ENCODE measurements around the gene GPR158. TPM values are rescaled to one million over a fixed set of nuclear protein-coding genes. Genes with fewer than 3 reads are reported as not detected.

Gene GPR158
- total and polyA plus RNA-seq, 2 donors from 2014 or later: 0.09 to 0.22 TPM

GRCh38 chr10:25615926-25616325, 441.1 kb downstream of the GPR158 start:
- H3K9ac ChIP-seq (ENCODE audit: low read length in 3 of 3): no peak overlapping the region
- TF ChIP-seq CTCF (IDR thresholded peaks at IDR 0.05; ENCODE audit: borderline replicate concordance, extremely low read depth, insufficient read depth): no peak
- H3K36me3 ChIP-seq (ENCODE audit: control insufficient read depth in 2 of 3, insufficient read depth in 3 of 3, low read length in 3 of 3): no peaks in the 10 kb centered on the region
- no peak overlapping the region for H3K4me3 ChIP-seq (ENCODE audit: low read length in 3 of 3)
- DNase-seq: no peak
- no peaks in the 10 kb centered on the region for H3K4me1 ChIP-seq (ENCODE audit: control insufficient read depth in 2 of 3, insufficient read depth in 2 of 3, low read depth in 1 of 3, low read length in 3 of 3)
- H3K27me3 ChIP-seq (ENCODE audit: control insufficient read depth, insufficient read depth, low read length): no peaks in the 10 kb centered on the region
- no peak for FAIRE-seq
- no peaks in the 10 kb centered on the region for H3K9me3 ChIP-seq (ENCODE audit: control insufficient read depth in 2 of 3, insufficient read depth in 1 of 3, low read length in 3 of 3)
- intact Hi-C loops (cut with DNase I): no loop called here
- no peak overlapping the region for H3K27ac ChIP-seq (ENCODE audit: low read depth in 2 of 2, low read length in 2 of 2)

GRCh38 chr10:25616903-25617592, 442.2 kb downstream of the GPR158 start:
- Histone ChIP-seq H3K4me3 (ENCODE audit: low read length in 3 of 3) (no peak overlapping the region), H3K27me3 (ENCODE audit: control insufficient read depth, insufficient read depth, low read length) (no peaks in the 10 kb centered on the region), H3K36me3 (ENCODE audit: control insufficient read depth in 2 of 3, insufficient read depth in 3 of 3, low read length in 3 of 3) (no peaks in the 10 kb centered on the region), H3K9me3 (ENCODE audit: control insufficient read depth in 2 of 3, insufficient read depth in 1 of 3, low read length in 3 of 3) (no peaks in the 10 kb centered on the region), H3K9ac (ENCODE audit: low read length in 3 of 3) (no peak overlapping the region), H3K4me1 (ENCODE audit: control insufficient read depth in 2 of 3, insufficient read depth in 2 of 3, low read depth in 1 of 3, low read length in 3 of 3) (no peaks in the 10 kb centered on the region), H3K27ac (ENCODE audit: low read depth in 2 of 2, low read length in 2 of 2) (no peak overlapping the region)
- no peak for TF ChIP-seq CTCF (IDR thresholded peaks at IDR 0.05; ENCODE audit: borderline replicate concordance, extremely low read depth, insufficient read depth)
- FAIRE-seq (no peak), DNase-seq (no peak)
- intact Hi-C loops (cut with DNase I): no loop called here

GRCh38 chr10:25627606-25628005, 452.8 kb downstream of the GPR158 start:
- Histone ChIP-seq H3K4me1 (ENCODE audit: control insufficient read depth in 2 of 3, insufficient read depth in 2 of 3, low read depth in 1 of 3, low read length in 3 of 3) (no peaks in the 10 kb centered on the region), H3K9me3 (ENCODE audit: control insufficient read depth in 2 of 3, insufficient read depth in 1 of 3, low read length in 3 of 3) (no peaks in the 10 kb centered on the region), H3K27ac (ENCODE audit: low read depth in 2 of 2, low read length in 2 of 2) (no peak overlapping the region), H3K27me3 (ENCODE audit: control insufficient read depth, insufficient read depth, low read length) (no peaks in the 10 kb centered on the region), H3K9ac (ENCODE audit: low read length in 3 of 3) (no peak overlapping the region), H3K4me3 (ENCODE audit: low read length in 3 of 3) (no peak overlapping the region), H3K36me3 (ENCODE audit: control insufficient read depth in 2 of 3, insufficient read depth in 3 of 3, low read length in 3 of 3) (no peaks in the 10 kb centered on the region)
- FAIRE-seq (no peak), DNase-seq (no peak)
- intact Hi-C loops (cut with DNase I): no loop called here
- TF ChIP-seq CTCF (IDR thresholded peaks at IDR 0.05; ENCODE audit: borderline replicate concordance, extremely low read depth, insufficient read depth): no peak

GRCh38 chr10:25629333-25629732, 454.5 kb downstream of the GPR158 start:
- FAIRE-seq (no peak), DNase-seq (no peak)
- Histone ChIP-seq H3K9ac (ENCODE audit: low read length in 3 of 3) (no peak overlapping the region), H3K4me3 (ENCODE audit: low read length in 3 of 3) (no peak overlapping the region), H3K27ac (ENCODE audit: low read depth in 2 of 2, low read length in 2 of 2) (no peak overlapping the region), H3K27me3 (ENCODE audit: control insufficient read depth, insufficient read depth, low read length) (no peaks in the 10 kb centered on the region), H3K9me3 (ENCODE audit: control insufficient read depth in 2 of 3, insufficient read depth in 1 of 3, low read length in 3 of 3) (no peaks in the 10 kb centered on the region), H3K36me3 (ENCODE audit: control insufficient read depth in 2 of 3, insufficient read depth in 3 of 3, low read length in 3 of 3) (no peaks in the 10 kb centered on the region), H3K4me1 (ENCODE audit: control insufficient read depth in 2 of 3, insufficient read depth in 2 of 3, low read depth in 1 of 3, low read length in 3 of 3) (no peaks in the 10 kb centered on the region)
- no peak for TF ChIP-seq CTCF (IDR thresholded peaks at IDR 0.05; ENCODE audit: borderline replicate concordance, extremely low read depth, insufficient read depth)
- intact Hi-C loops (cut with DNase I): no loop called here
